GM12864 (cell line): ENCODE measurements around the gene PHF21A.

ENCODE experiments used
- DNase-seq: peaks from one replicate; pipeline ENCODE4 v3.0.0-alpha.2; 2011; ENCODE audit warnings: low read depth
- H3K4me3 ChIP-seq: 2 replicates; pipeline ENCODE4 v1.5.1; 2011; ENCODE audit warnings: mild to moderate bottlenecking, low read depth, low read length, control low read depth
- TF ChIP-seq, protein P1 (sequence below): IDR thresholded peaks from 2 replicates; pipeline ENCODE4 v1.5.1; 2011; ENCODE audit warnings: low read depth, mild to moderate bottlenecking, moderate library complexity, low read length, control low read depth, inconsistent platforms; ENCODE audit errors: missing control alignments

PHF21A gene

DNA sequence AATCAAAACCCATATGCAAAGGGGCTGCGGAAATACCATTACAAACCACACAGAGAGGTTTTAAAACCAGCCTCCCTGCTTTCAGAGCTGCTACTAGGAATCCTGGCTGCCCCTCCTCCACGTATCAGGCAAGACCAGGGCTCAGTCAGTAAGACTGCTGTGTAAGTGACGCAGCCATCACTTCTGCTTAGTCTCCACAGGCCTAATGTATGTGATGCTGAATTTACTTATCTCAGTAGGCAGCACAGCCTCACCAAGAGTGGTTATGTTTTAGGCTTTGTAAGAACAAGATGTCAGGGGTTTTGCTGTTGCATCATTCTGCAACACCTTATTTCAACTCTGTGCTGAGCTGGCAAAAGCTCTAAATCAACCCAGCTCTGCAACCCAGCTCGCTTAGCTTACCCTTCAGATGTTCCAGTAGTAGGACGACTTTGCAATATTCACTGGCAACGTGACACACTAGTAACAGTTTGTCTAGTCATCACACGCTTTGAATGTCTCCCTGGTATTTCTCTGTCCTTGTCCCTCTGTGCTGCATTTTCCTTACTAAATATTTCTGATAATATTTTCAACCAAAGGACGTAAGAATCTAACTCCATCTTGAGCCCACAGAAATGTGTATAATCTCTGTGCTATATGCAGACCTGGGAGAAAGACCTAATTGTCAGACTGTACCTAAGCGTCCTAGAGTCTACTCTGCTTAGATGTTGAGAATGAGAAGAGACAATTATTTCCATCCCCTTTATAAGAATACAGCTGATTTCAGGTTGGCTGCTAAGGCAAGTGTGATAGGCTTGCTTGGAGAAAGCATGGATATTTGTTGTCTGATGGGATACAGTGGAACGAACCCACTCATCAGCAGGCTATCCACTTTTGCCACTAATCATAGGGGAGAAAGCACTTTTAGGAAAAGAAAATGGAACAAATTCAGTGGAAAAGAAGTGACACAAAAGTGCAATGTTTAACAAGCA lies 126.6 kb downstream of the PHF21A start:
- TF ChIP-seq, protein P1, sequence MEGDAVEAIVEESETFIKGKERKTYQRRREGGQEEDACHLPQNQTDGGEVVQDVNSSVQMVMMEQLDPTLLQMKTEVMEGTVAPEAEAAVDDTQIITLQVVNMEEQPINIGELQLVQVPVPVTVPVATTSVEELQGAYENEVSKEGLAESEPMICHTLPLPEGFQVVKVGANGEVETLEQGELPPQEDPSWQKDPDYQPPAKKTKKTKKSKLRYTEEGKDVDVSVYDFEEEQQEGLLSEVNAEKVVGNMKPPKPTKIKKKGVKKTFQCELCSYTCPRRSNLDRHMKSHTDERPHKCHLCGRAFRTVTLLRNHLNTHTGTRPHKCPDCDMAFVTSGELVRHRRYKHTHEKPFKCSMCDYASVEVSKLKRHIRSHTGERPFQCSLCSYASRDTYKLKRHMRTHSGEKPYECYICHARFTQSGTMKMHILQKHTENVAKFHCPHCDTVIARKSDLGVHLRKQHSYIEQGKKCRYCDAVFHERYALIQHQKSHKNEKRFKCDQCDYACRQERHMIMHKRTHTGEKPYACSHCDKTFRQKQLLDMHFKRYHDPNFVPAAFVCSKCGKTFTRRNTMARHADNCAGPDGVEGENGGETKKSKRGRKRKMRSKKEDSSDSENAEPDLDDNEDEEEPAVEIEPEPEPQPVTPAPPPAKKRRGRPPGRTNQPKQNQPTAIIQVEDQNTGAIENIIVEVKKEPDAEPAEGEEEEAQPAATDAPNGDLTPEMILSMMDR: no peak
- DNase-seq: no peak
- no peak overlapping the region for H3K4me3 ChIP-seq

DNA sequence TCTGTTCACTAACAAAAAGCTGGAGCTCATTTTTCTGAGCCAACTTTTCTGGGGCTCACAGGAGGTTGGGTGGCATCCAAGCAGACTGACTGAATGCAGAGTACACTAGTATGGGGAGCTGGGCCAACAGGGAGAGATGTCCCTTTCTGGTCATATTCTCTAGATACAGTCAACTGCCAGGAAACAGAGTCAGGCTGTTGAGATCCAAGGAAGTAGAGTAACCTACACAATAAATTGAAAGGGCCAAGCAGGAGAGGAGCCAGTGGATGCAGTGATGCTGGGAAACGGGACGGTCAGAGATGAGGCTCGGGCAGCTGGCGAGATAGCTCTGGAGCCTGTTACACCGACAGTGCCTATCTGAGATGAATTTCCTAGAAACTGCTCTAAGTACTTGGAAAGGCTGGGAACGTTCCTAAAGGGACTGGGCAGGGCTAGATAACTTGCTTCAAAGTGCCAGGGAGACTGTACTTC lies 127.7 kb downstream of the PHF21A start:
- TF ChIP-seq, protein P1: no peak
- H3K4me3 ChIP-seq: no peak overlapping the region

DNA sequence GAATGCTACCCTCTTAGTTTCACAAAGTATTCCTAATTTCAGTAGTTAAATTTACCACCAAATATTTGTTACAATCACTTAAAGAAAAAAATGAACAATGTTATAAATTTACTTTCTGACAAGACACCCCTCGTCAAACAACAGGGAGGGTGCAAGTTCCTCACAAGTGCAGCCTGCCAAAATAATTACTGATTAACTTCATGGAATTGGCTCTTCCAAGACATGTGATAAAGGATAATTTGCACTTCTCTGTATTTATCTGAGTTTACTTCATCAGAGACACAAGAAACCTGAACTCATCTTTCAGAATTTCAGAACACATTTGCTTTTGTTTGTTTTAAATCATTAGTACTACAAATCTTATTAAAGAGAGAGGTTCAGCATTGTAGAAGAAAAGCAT lies 132.3 kb downstream of the PHF21A start:
- DNase-seq: no peak
- no peak overlapping the region for H3K4me3 ChIP-seq
- TF ChIP-seq, protein P1: no peak

More for the DNA sequence above, 127.7 kb downstream of the PHF21A start:
- no peak for DNase-seq

DNA sequence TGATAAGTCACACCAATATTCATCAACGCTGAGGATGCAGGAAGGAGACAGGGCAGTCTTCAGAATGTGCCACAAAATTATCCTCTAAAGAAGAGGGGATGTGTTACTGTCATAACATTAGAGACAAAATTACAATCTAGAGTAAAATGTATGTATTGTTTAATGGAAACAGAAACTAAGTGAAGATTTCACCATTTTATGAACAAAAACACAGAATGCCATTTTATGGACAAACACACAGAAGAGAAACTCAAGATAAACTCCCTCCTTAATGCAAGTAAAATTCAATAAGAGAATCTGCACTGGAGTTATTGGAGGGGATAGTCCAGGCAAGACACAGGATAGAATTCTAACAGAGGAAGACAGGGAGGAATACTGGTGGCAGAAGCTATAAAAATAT lies 136.0 kb downstream of the PHF21A start:
- DNase-seq: no peak
- TF ChIP-seq, protein P1: no peak
- H3K4me3 ChIP-seq: no peak overlapping the region

DNA sequence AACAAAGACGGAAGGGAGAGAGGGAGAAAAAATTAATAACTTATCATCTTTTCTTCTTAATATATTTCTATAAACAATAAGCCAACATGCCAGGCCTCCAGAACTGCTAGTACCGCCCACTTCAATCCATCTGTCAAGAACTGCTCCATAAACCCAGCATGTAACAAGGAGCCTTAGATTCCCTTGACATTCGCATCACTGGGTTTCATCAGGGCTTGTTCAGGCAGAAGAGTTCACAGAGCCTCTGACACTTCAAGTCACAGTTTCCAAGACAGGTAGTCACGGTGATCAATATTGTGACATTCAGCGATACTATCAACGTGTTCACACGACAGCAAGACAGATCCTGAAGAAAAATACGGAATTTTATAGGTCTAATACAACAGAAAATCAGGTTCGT lies 137.1 kb downstream of the PHF21A start:
- H3K4me3 ChIP-seq: no peak overlapping the region
- no peak for DNase-seq

DNA sequence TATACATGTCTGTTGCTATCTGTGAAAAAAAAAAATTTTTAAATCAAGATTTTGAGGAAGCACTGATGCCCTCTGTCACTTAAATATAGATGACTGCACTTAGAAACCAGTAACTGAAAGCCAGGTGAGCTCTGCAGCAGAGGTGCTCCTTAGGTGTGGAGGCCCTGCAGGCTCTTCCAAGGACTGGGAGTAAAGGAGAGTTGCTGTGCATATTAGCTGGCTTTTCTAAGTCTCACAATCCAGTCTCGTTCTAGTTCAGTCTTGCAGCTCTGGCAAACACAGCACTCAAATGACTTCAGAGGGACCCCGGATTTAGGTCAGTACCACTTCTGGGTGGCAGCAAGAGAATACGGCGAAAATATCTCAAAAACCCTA lies 137.8 kb downstream of the PHF21A start:
- TF ChIP-seq, protein P1: no peak
- DNase-seq: no peak
- no peak overlapping the region for H3K4me3 ChIP-seq

More for the DNA sequence above, 137.1 kb downstream of the PHF21A start:
- TF ChIP-seq, protein P1: no peak
